SHP77 (cell line): ENCODE data around the gene ZNF396.

Experiments
- DNase-seq, 2 experiments: peaks; one replicate each; lab custom pipeline; 2025; lab: John Stamatoyannopoulos, UW

ZNF396 gene

DNA sequence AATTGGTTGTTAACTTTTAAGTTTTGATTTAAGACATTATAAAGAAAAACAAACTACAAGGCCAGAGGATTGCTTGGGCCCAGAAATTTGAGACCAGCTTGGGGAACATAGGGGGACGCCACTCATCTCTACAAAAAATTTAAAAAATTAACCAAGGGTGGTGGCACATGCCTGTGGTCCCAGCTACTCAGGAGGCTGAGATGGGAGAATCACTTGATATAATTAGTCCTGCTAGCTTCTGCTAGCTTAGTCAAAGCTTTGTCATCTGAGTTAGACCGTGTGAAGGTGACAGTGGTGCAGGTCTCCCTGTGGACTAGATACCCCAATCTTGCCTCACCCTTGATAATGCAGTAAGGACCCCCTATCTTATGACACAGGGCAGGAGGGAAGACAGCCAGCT is 6.0 kb upstream of the ZNF396 start:
- DNase-seq: no peak

GRCh38 chr18:35379421-35379820 is 2.3 kb upstream of the ZNF396 start:
- DNase-seq: no peak

GRCh38 chr18:35378574-35378896 is 1.4 kb upstream of the ZNF396 start:
- DNase-seq: no peak

DNA sequence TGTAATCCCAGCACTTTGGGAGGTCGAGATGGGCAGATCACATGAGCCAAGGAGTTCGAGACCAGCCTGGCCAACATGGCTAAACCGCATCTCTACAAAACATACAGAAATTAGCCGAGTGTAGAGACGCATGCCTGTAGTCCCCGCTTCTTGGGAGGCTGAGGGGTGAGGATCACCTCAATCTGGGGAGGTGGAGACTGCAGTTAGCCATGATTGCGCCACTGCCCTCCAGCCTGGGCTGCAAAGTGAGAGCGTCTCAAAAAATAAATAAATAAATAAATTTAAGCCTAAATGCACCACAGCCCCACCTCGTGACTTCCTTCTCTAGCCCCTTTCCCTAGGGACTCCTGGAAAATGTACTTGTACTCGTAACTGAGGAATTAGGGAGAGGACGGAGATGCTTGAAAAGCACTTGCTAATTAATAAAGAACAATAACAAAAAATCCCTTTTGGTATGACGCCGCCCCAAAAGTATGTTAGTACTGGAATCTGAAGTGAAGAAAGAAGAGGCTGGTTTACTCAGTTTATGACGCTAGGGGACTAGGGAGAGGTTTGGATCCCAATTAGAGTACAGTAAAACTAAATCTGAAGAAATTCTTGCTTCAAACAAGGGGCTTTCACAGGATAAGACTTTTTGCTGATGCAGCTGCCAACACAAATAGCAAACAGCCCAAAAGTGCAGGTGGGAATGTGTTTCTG is 887 bp upstream of the ZNF396 start:
- no peak for DNase-seq

GRCh38 chr18:35376393-35376741 is 770 bp downstream of the ZNF396 start:
- peak in 1 of 2 experiments; percentile 21 for DNase-seq

- no peak for DNase-seq
These were observed 2.4 kb downstream of the ZNF396 start for GRCh38 chr18:35374708-35375107.

DNA sequence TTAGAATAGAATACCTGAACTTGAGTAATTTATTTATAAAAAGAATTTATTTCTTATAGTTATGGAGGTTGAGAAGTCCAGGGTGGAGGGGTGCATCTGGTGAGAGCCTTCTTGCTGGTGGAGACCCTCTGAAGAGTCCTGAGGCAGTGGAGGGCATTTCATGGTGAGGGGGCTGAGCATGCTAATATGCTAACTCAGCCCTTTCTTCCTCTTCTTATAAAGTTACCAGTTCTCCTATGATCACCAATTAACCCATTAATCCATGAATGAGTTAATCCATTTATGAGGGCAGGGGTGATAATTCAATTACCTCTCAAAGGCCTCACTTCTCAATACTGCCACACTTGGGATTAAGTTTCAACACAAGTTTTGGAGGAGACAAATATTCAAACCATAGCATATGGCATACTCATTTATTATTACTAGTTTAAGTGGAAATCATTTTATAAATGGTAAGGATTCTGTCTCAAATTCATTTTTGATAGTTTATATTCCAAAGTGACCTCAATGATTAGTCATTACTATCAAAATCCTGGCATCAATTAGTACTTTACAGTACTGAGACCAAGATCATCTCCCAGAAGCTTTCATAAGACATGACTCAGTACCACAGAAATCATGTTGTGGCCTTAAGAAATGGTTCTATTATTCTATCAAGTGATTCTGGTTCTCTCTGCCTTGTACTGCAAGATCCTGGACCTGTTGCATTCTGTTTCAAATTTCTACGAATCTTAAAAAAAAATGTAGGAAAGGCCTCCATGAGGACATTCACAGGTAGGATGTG is 5.5 kb downstream of the ZNF396 start:
- no peak for DNase-seq

DNA sequence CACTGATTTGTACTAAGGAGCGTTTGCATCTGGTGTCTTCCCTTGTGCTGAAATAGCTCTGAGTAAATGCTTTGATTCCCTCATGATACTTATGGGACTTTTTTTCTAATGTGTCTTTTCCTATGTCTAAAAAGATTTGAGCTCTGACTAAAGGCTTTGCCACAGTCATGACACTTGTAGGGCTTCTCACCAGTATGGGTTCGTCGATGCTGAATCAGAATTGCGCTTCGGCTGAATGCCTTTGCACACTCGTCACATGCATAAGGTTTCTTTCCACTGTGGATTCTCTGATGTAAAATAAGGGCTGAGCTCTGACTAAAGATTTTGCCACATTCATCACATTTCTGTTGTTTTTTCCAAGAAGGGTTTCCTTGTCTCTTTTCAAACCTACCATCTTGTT is 8.0 kb downstream of the ZNF396 start:
- DNase-seq: no peak

DNA sequence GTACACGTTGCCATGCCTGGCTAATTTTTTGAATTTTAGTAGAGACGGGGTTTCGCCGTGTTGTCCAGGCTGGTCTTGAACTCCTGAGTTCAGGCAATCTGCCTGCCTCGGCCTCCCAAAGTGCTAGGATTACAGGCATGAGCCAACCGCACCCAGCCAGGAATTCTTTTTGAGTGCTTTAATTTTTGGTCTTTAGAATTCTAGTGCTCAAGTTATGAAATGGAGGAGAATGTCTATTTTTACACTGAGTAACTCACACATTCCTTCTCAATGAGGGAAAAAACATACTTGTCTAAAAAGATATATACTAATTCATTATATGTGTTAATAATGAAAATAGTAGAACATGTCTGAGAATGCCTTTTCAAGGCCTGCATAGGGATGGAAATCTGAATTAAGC is 8.5 kb downstream of the ZNF396 start:
- no peak for DNase-seq

GRCh38 chr18:35362531-35362930 is 14.6 kb downstream of the ZNF396 start:
- no peak for DNase-seq

DNA sequence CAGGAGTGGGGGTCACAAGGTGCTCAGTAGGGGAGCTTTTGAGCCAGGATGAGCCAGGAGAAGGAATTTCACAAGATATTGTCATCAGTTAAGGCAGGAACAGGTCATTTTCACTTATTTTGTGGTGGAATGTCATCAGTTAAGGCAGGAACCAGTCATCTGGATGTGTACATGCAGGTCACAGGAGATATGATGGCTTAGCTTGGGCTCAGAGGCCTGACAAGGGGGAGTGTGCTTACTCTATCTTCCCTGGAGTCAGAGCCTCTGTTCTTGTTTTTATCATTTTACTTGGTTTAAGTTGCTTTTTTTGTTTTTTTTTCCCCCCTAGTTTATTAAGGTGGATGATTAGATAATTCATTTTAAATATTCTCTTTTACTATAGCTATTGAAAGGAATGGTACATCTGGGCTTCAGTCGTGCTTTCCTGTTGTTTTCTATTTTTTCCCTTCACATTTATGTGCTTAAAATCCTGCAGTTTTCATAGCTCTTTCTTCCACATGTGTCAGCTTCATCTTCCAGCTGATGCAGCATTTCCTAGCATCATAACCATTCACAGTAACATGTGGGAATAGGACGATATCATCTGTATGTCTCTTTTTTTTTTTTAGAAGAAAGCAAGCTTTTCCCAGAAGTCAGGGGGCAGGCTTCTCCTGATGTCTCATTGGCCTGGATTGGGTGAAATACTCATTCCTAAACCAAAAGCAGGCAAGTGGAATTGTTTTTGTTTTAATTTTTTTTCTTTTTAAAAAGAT is 15.4 kb downstream of the ZNF396 start:
- DNase-seq: no peak

GRCh38 chr18:35355140-35355618 is 22.0 kb downstream of the ZNF396 start:
- peak; percentile 87 to 90 for DNase-seq

GRCh38 chr18:35352778-35353177 is 24.4 kb downstream of the ZNF396 start:
- DNase-seq: no peak

- DNase-seq: no peak
These were observed 24.9 kb downstream of the ZNF396 start for GRCh38 chr18:35352283-35352682.

- DNase-seq: no peak
These were observed 29.1 kb downstream of the ZNF396 start for GRCh38 chr18:35348001-35348400.

DNA sequence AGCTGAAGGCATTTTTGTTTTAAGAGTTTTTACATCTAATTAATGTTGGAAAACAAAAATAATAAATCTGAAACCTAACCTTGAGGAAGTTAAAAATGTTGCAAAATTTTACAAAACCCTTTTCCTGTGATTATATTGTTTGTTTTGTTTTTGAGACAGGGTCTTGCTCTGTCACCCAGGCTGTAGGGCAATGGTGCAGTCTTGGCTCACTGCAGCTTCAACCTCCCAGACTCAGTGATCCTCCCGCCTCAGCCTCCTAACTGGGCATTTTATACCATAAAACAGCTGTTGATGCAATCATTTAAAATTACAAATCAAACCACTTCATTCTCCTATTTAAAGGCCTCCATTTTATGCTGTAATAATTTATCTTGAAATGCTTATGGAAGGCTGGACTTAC is 31.2 kb downstream of the ZNF396 start:
- DNase-seq: no peak

GRCh38 chr18:35345460-35345921 is 31.6 kb downstream of the ZNF396 start:
- DNase-seq: peak; percentile 45 to 67

DNA sequence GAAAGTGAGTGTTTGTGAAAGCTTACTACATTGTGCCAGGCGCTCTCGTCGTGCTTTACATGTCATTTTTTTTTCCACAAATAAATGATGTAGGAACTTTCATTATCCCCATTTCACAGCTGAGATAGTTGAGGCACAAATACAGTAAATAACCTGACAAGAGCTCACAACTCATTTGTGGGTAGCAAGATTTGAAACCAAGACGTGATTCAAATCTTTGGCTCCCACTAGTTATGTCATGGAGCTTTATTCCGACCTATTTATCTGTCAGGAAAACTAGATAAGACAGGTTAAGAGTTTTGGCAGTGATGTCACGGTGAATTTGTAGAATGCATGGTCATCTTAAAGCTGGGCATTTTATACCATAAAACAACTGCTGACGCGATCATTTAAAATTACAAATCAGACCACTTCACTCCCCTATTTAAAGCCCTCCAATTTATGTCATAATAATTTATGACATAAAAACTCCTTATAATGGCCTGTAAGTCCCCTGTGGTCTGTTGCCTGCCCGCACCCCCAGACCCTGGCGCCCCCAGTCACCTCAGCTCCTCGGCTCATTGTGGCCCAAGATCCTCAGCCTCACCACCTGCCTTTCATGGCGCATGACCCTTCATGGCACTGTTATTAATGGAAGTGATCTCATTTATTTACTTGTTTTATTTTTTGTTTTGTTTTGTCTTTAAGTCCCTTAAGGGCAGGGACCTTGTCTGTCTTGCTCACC is 32.2 kb downstream of the ZNF396 start:
- DNase-seq: peak; percentile 55 to 67

DNA sequence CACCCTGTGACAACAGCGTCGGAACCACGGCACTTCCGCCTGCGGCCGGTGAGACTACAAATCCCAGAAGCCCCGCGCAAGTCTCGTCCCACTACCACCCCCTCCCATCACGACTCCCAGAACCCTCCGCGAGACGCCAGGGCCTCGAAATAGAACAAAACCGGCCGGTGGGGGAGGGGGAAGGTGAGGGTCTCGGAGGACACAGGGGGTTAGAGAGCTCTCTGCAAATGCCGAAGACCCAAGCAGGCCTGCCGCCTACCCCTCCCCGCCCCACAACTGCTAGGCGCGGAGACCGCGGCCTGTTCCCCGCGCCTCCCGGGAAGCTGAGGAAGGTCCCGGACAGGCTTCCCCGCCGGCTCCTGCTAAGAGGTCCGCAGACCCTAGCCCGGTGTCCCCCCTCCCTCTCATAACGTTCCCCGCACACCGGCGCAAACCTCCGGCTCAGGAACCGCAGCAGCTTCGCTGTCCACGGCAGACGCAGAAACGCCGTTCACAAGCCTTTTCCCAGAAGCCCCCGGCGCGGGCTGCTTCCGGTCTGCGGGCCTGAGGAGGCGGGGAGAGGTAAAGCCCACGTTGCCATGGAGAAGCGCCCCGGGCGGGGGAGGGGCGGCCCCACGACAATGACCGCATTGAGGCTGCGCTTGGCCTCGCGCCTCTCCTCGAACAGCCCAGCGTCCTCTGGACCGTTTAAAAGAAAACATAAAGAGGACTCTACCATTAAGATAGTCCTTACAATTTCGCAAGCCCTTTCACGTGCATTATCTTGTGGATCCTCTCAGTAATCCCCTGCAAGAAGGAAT is 33.0 kb downstream of the ZNF396 start, which contains the start of gene ZNF24:
Gene ZNF24, minus strand, starts transcription at position 485 of the 800 bp plus-strand sequence. CDS start 3,770 bp downstream, outside the sequence.
- DNase-seq: peak; percentile 93 to 95

DNA sequence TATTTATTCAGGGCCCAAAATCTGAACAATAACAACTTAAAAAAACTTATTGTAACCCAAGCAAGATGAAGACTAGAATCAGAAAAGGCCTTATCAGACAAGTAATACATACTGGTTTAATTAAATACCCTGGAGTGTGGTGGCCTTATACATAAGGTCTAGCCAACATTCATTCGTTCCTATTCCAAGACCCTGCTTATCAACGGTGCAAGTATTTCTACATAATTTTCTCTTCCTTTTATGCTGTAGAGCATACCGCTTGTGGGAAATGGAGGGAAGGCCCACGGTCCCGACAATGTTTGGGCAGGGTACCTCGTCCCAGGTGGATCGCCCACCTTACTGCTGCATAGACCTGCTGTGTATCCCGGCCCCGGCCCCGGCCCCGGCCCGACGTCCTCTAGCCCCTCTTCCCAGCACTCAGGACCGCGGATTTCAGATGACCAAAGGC is 33.6 kb downstream of the ZNF396 start:
- DNase-seq: no peak

- DNase-seq: no peak
These were observed 39.9 kb downstream of the ZNF396 start for GRCh38 chr18:35337286-35337685.
